Activated naive CD4-positive, alpha-beta T cell treated with anti-CD3 and anti-CD28 coated beads, Interleukin-2, amount 50 U/mL, for 24 hours (primary cell): Measurements from ENCODE around the gene ACVR1B.

Source experiments
- H3K27ac Mint-ChIP-seq: one replicate; pipeline ENCODE4 v1.8.0; 2021; ENCODE audit warnings: mild to moderate bottlenecking, mixed read lengths
- H3K27me3 Mint-ChIP-seq: one replicate; pipeline ENCODE4 v1.8.0; 2021; ENCODE audit warnings: mixed read lengths
- H3K36me3 Mint-ChIP-seq: one replicate; pipeline ENCODE4 v1.8.0; 2021; ENCODE audit warnings: mixed read lengths
- H3K4me1 Mint-ChIP-seq: one replicate; pipeline ENCODE4 v1.8.0; 2021; ENCODE audit warnings: mixed read lengths
- H3K4me3 Mint-ChIP-seq: one replicate; pipeline ENCODE4 v1.8.0; 2021; ENCODE audit warnings: mild to moderate bottlenecking, mixed read lengths
- H3K9me3 Mint-ChIP-seq: one replicate; pipeline ENCODE4 v1.8.0; 2021; ENCODE audit warnings: mixed read lengths

The ACVR1B gene

GRCh38 chr12:51985154-51985835, 33.8 kb downstream of the ACVR1B start:
- Mint-ChIP-seq H3K27ac (no peak overlapping the region), H3K9me3 (no peaks in the 10 kb centered on the region), H3K27me3 (no peaks in the 10 kb centered on the region), H3K36me3 (peaks cover 4% of the 10 kb centered on the region), H3K4me1 (peaks cover 7% of the 10 kb centered on the region), H3K4me3 (no peak overlapping the region)

- Mint-ChIP-seq H3K4me1 (no peaks in the 10 kb centered on the region), H3K4me3 (no peak overlapping the region), H3K36me3 (peaks cover 4% of the 10 kb centered on the region), H3K27ac (no peak overlapping the region), H3K27me3 (no peaks in the 10 kb centered on the region), H3K9me3 (no peaks in the 10 kb centered on the region)
Observed at GRCh38 chr12:51986834-51987233, 35.3 kb downstream of the ACVR1B start.

- Mint-ChIP-seq H3K36me3 (peaks cover 2% of the 10 kb centered on the region), H3K27me3 (no peaks in the 10 kb centered on the region), H3K27ac (no peak overlapping the region), H3K4me3 (no peak overlapping the region), H3K4me1 (peaks cover 4% of the 10 kb centered on the region), H3K9me3 (no peaks in the 10 kb centered on the region)
Observed at GRCh38 chr12:51992246-51992645, 40.7 kb downstream of the ACVR1B start.

GRCh38 chr12:51994539-51994820, 43.0 kb downstream of the ACVR1B start:
- Mint-ChIP-seq H3K4me1 (peaks cover 4% of the 10 kb centered on the region), H3K36me3 (peaks cover 2% of the 10 kb centered on the region), H3K4me3 (no peak overlapping the region), H3K27me3 (no peaks in the 10 kb centered on the region), H3K9me3 (no peaks in the 10 kb centered on the region), H3K27ac (no peak overlapping the region)

GRCh38 chr12:51994959-51995358, 43.5 kb downstream of the ACVR1B start:
- no peak overlapping the region for H3K27ac Mint-ChIP-seq
- no peaks in the 10 kb centered on the region for H3K9me3 Mint-ChIP-seq
- H3K36me3 Mint-ChIP-seq, result peaks cover 2% of the 10 kb centered on the region
- H3K27me3 Mint-ChIP-seq, result no peaks in the 10 kb centered on the region
- no peak overlapping the region for H3K4me3 Mint-ChIP-seq
- peaks cover 4% of the 10 kb centered on the region for H3K4me1 Mint-ChIP-seq

DNA sequence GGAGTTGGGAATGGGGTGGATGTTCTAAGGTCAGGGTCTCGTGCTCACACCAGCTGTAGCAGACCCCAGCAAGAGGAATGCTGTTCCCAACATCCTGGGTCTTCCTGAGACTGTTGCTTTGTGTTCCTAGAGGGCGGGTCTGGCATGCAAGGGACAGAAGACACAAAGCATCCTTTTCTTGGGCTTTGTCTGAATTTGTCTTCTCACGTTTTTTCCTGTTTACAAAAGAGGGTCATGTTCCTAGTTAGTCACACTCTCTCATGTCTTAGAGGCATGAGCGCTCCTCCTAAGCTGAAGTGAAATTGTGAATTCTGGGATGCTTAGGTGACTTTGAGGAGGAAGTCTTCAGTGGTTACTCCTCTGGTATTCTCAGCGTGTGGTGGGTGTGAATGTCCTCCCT, 45.6 kb downstream of the ACVR1B start:
- Mint-ChIP-seq H3K4me1 (peaks cover 4% of the 10 kb centered on the region), H3K36me3 (peaks cover 2% of the 10 kb centered on the region), H3K27me3 (no peaks in the 10 kb centered on the region), H3K27ac (no peak overlapping the region), H3K4me3 (no peak overlapping the region), H3K9me3 (no peaks in the 10 kb centered on the region)

GRCh38 chr12:52003016-52003550, 51.6 kb downstream of the ACVR1B start:
- Mint-ChIP-seq H3K27ac (no peak overlapping the region), H3K9me3 (no peaks in the 10 kb centered on the region), H3K4me1 (peaks cover 14% of the 10 kb centered on the region), H3K36me3 (no peaks in the 10 kb centered on the region), H3K27me3 (no peaks in the 10 kb centered on the region), H3K4me3 (no peak overlapping the region)

DNA sequence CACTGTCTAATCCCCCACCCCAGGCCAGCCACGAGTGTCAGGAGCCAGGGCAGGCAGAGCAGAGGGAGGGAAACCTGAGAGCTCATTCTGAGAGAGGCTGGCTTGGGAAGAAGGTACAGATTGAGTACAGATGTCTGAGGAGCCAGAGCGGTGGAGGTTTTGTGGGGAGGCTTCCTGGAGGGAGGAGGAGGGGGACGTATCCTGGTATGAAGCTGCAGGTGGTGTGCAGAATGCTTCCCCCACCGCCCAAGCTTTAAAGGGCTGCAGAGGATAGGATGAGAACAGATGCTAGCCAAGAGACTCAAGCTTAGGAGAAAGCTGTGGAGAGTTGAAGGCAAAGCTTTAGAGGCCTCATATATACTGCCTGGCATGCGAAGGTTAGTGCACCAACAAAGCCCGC, 52.1 kb downstream of the ACVR1B start:
- no peaks in the 10 kb centered on the region for H3K9me3 Mint-ChIP-seq
- no peaks in the 10 kb centered on the region for H3K36me3 Mint-ChIP-seq
- no peak overlapping the region for H3K4me3 Mint-ChIP-seq
- no peaks in the 10 kb centered on the region for H3K27me3 Mint-ChIP-seq
- no peak overlapping the region for H3K27ac Mint-ChIP-seq
- H3K4me1 Mint-ChIP-seq, result peaks cover 19% of the 10 kb centered on the region

- Mint-ChIP-seq H3K36me3 (no peaks in the 10 kb centered on the region), H3K4me3 (no peak overlapping the region), H3K4me1 (peaks cover 23% of the 10 kb centered on the region), H3K9me3 (no peaks in the 10 kb centered on the region), H3K27me3 (no peaks in the 10 kb centered on the region), H3K27ac (no peak overlapping the region)
Observed at GRCh38 chr12:52004042-52004648, 52.6 kb downstream of the ACVR1B start.

GRCh38 chr12:52005218-52005902, 53.9 kb downstream of the ACVR1B start:
- peaks cover 23% of the 10 kb centered on the region for H3K4me1 Mint-ChIP-seq
- no peaks in the 10 kb centered on the region for H3K36me3 Mint-ChIP-seq
- H3K27ac Mint-ChIP-seq, result peak overlapping the region; percentile 26
- no peaks in the 10 kb centered on the region for H3K9me3 Mint-ChIP-seq
- H3K27me3 Mint-ChIP-seq, result no peaks in the 10 kb centered on the region
- H3K4me3 Mint-ChIP-seq, result peak overlapping the region; percentile 83

DNA sequence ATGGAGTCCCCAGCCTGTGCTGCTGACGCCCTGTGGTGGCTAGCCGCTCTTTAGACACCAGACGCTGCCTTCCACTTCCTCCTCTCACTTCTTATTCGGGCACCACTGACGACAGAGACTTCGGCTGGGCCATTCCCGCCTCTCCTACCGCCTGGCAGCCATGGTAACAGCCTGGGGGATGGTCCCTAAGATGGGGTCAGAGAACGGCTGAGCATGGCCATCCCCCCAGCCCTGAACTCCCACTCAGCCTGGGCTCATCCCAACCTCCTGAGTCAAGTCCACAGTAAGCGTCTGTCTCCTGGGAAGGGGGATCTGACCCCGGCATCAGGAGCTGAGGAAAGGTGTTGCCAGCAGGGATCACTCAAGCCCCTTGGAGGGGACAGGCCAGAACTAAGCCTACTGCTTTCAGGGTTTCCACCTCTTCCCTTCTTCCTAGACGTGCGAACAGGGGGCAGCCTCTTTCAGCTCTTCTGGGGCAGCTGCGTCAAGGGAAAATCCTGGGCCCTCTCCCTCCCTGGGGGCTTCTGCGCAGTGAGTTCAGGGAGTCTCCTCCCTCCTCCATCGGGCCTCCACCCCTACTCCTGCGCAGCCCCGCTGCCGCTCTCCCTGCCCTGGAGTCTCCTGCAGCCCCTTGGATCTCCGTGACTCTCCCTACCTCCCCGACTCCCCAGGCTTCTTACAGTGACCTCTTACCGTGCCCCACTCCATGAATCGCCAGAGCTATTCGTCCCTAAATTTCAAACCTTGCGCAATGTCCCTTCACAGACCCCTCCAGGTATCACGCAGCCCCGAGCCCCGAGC, 54.6 kb downstream of the ACVR1B start:
- Mint-ChIP-seq H3K4me1 (peaks cover 23% of the 10 kb centered on the region), H3K4me3 (peak overlapping the region; percentile 83), H3K36me3 (peaks cover under 1% of the 10 kb centered on the region), H3K27ac (peak overlapping the region; percentile 65), H3K9me3 (no peaks in the 10 kb centered on the region), H3K27me3 (no peaks in the 10 kb centered on the region)

- no peaks in the 10 kb centered on the region for H3K9me3 Mint-ChIP-seq
- no peaks in the 10 kb centered on the region for H3K27me3 Mint-ChIP-seq
- H3K4me3 Mint-ChIP-seq, result peak within 1 kb of the TSS; percentile 90
- H3K4me1 Mint-ChIP-seq, result peaks cover 23% of the 10 kb centered on the region
- peak within 1 kb of the TSS; percentile 88 for H3K27ac Mint-ChIP-seq
- peaks cover 2% of the 10 kb centered on the region for H3K36me3 Mint-ChIP-seq
Observed at GRCh38 chr12:52006726-52007157, 55.2 kb downstream of the ACVR1B start, which contains the start of gene TAMALIN. TAMALIN (plus strand) TSS chr12:52006946; CDS start chr12:52007020, 74 bp downstream.

DNA sequence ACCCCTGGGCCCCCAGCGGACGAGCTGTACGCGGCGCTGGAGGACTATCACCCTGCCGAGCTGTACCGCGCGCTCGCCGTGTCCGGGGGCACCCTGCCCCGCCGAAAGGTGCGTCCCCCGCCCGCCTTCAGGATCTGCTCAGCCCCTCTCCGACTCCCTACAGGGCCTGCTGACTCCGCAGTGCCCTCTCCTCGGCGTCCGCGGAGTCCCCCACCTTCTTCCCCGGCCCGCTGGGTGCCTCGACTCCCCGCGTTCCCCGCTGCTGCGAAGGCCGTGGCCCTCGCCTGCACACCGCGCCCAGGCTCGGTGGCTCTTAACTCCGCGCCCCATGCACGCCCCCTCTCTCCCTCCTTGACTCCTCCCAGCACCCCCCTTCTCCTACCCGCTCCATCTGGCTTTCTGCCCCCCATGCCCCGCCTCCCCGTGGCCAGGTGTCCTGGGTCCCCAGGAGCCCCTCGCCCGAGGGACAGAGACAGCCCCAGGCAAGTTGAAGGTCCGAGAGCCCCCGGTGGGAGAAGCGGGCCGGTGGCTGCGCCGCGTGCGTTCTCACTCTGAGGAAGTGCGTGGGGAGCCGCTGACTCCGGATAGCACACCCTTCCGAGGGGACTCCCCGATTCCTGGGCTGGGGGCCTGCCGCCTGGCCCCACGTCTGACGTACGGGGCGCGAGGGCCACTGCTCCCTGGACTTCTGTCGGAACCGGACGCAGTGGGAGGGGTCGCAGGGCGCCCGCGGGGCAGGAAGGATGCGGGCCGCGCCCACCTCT, 55.8 kb downstream of the ACVR1B start:
- no peaks in the 10 kb centered on the region for H3K9me3 Mint-ChIP-seq
- peaks cover 23% of the 10 kb centered on the region for H3K4me1 Mint-ChIP-seq
- peak overlapping the region; percentile 88 for H3K27ac Mint-ChIP-seq
- peak overlapping the region; percentile 90 for H3K4me3 Mint-ChIP-seq
- H3K36me3 Mint-ChIP-seq, result peaks cover 4% of the 10 kb centered on the region
- H3K27me3 Mint-ChIP-seq, result no peaks in the 10 kb centered on the region

DNA sequence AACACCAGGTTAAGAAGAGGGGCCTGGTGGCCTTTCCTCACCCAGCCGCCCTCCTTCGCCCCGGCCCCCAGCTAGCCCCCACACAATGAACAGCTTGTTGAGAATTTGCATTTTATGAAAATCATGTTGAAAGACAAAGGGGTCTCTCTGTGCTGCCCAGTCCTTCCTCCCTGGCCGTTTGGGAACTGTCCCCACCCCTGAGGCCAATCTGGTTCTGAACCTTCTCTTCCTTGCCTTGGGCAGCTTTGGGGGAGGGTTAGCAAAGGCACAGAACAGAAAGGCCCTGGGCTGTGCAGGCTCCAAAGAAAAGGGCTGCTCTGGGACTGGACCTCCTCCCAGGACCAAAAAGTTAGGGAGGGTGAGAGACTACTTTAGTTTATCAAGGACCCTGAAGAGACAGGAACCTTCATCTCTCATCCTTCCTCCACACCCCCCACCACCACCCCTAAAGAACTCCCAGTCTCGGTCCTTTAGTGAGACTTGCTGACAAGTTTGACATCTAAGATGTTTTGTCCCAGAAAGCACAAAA, 56.5 kb downstream of the ACVR1B start:
- no peaks in the 10 kb centered on the region for H3K9me3 Mint-ChIP-seq
- no peaks in the 10 kb centered on the region for H3K27me3 Mint-ChIP-seq
- H3K4me1 Mint-ChIP-seq, result peaks cover 23% of the 10 kb centered on the region
- H3K27ac Mint-ChIP-seq, result peak overlapping the region; percentile 51
- peak overlapping the region; percentile 90 for H3K4me3 Mint-ChIP-seq
- peaks cover 4% of the 10 kb centered on the region for H3K36me3 Mint-ChIP-seq
